ENCODE results near the gene CNTN4.

CNTN4 gene

DNA sequence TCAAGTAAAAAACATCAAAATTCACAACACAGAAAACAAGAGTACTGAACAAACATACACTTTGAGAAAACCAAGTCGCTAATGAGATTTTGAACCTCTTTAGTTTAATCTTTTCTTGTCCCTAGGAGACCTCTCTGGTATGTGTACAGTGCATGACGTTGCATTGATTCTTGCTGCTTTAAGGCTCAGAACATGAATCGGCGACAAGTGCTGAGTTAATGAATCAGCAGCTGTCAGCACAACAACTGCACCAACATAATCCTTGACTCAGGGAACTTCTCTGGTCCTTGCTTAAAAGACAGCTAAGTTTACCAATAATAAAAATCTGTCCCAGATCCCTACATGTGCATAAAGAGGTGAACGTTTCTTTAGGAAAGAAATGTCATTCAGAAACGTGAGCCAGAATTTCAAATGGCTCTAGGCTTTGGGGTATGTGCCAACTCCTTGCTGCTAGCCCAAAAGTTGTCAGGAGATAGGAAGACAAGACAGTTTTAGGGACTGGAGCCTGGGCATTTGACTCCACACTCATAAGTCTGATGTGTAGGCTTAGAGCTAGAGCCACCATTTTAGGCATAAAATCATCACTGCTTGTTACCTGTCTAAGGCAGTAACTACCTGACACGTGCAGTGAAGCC lies 924.6 kb downstream of the CNTN4 start:
- Histone ChIP-seq H3K27ac (replicated peaks) (no peak overlapping the region), H3K27me3 (ENCODE audit: insufficient read depth, poor library complexity, severe bottlenecking) (no peaks in the 10 kb centered on the region), H3K4me3 (replicated peaks; ENCODE audit: insufficient read depth, low read length) (no peak overlapping the region)
- DNase-seq (ENCODE audit: low read depth in 1 of 2, low spot score in 1 of 2), result no peak
- TF ChIP-seq, protein P1, sequence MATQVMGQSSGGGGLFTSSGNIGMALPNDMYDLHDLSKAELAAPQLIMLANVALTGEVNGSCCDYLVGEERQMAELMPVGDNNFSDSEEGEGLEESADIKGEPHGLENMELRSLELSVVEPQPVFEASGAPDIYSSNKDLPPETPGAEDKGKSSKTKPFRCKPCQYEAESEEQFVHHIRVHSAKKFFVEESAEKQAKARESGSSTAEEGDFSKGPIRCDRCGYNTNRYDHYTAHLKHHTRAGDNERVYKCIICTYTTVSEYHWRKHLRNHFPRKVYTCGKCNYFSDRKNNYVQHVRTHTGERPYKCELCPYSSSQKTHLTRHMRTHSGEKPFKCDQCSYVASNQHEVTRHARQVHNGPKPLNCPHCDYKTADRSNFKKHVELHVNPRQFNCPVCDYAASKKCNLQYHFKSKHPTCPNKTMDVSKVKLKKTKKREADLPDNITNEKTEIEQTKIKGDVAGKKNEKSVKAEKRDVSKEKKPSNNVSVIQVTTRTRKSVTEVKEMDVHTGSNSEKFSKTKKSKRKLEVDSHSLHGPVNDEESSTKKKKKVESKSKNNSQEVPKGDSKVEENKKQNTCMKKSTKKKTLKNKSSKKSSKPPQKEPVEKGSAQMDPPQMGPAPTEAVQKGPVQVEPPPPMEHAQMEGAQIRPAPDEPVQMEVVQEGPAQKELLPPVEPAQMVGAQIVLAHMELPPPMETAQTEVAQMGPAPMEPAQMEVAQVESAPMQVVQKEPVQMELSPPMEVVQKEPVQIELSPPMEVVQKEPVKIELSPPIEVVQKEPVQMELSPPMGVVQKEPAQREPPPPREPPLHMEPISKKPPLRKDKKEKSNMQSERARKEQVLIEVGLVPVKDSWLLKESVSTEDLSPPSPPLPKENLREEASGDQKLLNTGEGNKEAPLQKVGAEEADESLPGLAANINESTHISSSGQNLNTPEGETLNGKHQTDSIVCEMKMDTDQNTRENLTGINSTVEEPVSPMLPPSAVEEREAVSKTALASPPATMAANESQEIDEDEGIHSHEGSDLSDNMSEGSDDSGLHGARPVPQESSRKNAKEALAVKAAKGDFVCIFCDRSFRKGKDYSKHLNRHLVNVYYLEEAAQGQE (IDR thresholded peaks at IDR 0.05; ENCODE audit: insufficient replicate concordance, low read depth), result no peak
- TF ChIP-seq, protein P2, sequence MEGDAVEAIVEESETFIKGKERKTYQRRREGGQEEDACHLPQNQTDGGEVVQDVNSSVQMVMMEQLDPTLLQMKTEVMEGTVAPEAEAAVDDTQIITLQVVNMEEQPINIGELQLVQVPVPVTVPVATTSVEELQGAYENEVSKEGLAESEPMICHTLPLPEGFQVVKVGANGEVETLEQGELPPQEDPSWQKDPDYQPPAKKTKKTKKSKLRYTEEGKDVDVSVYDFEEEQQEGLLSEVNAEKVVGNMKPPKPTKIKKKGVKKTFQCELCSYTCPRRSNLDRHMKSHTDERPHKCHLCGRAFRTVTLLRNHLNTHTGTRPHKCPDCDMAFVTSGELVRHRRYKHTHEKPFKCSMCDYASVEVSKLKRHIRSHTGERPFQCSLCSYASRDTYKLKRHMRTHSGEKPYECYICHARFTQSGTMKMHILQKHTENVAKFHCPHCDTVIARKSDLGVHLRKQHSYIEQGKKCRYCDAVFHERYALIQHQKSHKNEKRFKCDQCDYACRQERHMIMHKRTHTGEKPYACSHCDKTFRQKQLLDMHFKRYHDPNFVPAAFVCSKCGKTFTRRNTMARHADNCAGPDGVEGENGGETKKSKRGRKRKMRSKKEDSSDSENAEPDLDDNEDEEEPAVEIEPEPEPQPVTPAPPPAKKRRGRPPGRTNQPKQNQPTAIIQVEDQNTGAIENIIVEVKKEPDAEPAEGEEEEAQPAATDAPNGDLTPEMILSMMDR (IDR thresholded peaks at IDR 0.05; ENCODE audit: insufficient read depth, low read length), result no peak
- TF ChIP-seq SPI1 (IDR thresholded peaks at IDR 0.05; ENCODE audit: borderline replicate concordance, low read depth) (no peak), GABPA (IDR thresholded peaks at IDR 0.05; ENCODE audit: low read depth) (no peak), POLR2AphosphoS5 (IDR thresholded peaks at IDR 0.05; ENCODE audit: low read depth) (no peak)

DNA sequence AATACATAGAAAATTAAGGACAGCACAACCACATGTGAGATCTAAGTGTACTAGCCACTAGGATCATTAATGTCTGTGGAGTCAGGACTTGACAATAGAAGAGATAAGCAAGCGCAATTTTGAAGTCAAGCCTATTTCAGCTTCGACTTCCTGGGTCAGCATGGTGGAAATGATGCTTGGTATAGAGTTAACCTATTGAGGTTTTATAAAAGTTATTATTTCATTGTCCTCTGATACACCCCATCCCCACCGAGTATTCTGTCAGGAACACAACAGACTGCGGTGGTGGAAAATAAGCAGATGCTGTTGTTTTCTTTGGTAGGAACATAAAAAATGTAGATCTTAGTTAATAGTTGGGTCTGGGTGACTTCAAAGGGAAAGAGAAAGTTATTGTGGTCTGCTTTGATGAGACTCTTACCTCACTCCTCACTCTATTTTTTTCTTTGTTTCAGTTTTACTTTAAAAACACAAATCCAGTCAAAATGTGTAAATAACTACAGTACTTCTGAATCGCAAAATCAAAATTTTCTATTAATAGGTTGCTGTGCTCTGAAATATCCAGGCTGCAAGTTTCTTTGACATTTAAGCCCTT lies 929.4 kb downstream of the CNTN4 start:
- TF ChIP-seq, protein P2 (IDR thresholded peaks at IDR 0.05; ENCODE audit: insufficient read depth, low read length), result no peak
- TF ChIP-seq, protein P1 (IDR thresholded peaks at IDR 0.05; ENCODE audit: insufficient replicate concordance, low read depth), result no peak
- TF ChIP-seq GABPA (IDR thresholded peaks at IDR 0.05; ENCODE audit: low read depth) (no peak), SPI1 (IDR thresholded peaks at IDR 0.05; ENCODE audit: borderline replicate concordance, low read depth) (no peak), POLR2AphosphoS5 (IDR thresholded peaks at IDR 0.05; ENCODE audit: low read depth) (no peak)
- no peak overlapping the region for H3K4me3 ChIP-seq (replicated peaks; ENCODE audit: insufficient read depth, low read length)
- no peaks in the 10 kb centered on the region for H3K27me3 ChIP-seq (ENCODE audit: insufficient read depth, poor library complexity, severe bottlenecking)
- H3K27ac ChIP-seq (replicated peaks), result no peak overlapping the region
- no peak for DNase-seq (ENCODE audit: low read depth in 1 of 2, low spot score in 1 of 2)

DNA sequence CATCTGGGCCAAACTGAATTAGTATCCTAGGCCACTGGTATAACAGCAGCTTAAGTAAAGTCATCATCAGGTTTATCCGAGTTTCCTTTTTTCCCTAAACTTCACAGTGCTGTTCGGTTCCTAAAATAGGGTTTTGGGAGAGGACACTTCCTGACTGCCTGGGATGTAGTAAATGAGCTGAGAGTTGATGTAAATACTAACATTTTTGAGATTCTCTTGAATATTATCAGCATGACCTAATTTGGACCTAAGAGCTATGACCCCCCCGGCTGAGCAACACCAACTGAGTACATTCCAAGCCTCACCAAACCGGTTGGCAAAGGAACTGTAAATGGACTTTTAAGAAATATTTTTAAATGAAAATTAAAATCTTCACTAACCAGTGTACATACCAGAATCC lies 932.7 kb downstream of the CNTN4 start:
- no peak overlapping the region for H3K4me3 ChIP-seq (replicated peaks; ENCODE audit: insufficient read depth, low read length)
- TF ChIP-seq, protein P1 (IDR thresholded peaks at IDR 0.05; ENCODE audit: insufficient replicate concordance, low read depth), result no peak
- no peak for TF ChIP-seq GABPA (IDR thresholded peaks at IDR 0.05; ENCODE audit: low read depth)
- TF ChIP-seq, protein P2 (IDR thresholded peaks at IDR 0.05; ENCODE audit: insufficient read depth, low read length), result no peak
- TF ChIP-seq SPI1 (IDR thresholded peaks at IDR 0.05; ENCODE audit: borderline replicate concordance, low read depth), result no peak
- no peak for TF ChIP-seq POLR2AphosphoS5 (IDR thresholded peaks at IDR 0.05; ENCODE audit: low read depth)
- DNase-seq (ENCODE audit: low read depth in 1 of 2, low spot score in 1 of 2), result no peak
- H3K27ac ChIP-seq (replicated peaks), result no peak overlapping the region
- no peaks in the 10 kb centered on the region for H3K27me3 ChIP-seq (ENCODE audit: insufficient read depth, poor library complexity, severe bottlenecking)
